GM12892 (cell line): ENCODE results near the gene OTOG.

Source experiments
- POLR2A ChIP-seq: IDR thresholded peaks from 2 replicates; pipeline ENCODE4 v1.6.1; 2011; ENCODE audit warnings: low read depth, low read length, control low read depth
- POLR2AphosphoS5 ChIP-seq: IDR thresholded peaks from 2 replicates; pipeline ENCODE4 v1.6.1; 2011; ENCODE audit warnings: low read depth, low read length, control low read depth
- TAF1 ChIP-seq: IDR thresholded peaks from 2 replicates; pipeline ENCODE4 v1.6.1; 2011; ENCODE audit warnings: low read depth, mild to moderate bottlenecking, control low read depth, low read length, borderline replicate concordance

- TF ChIP-seq POLR2AphosphoS5 (no peak), POLR2A (no peak), TAF1 (no peak)
Measured at GRCh38 chr11:17597770-17598169, 50.7 kb downstream of the OTOG start.
